Limb (tissue), 2 donors: ENCODE results near the gene BTBD19.
"Not testable (repeated sequence)": the region's sequence is repeated elsewhere in the genome, so short reads cannot be mapped to it uniquely, and the experiment has no call there.

Source experiments
- DNase-seq, 2 donors: peaks; one replicate each; pipeline ENCODE4 v3.0.0-alpha.2; 2016; ENCODE audit errors: extremely low spot score in 2 of 2

The BTBD19 gene

GRCh38 chr1:44808938-44809917 lies 905 bp downstream of the BTBD19 start:
- DNase-seq, result peak in 1 of 2 donors; percentile 45

DNA sequence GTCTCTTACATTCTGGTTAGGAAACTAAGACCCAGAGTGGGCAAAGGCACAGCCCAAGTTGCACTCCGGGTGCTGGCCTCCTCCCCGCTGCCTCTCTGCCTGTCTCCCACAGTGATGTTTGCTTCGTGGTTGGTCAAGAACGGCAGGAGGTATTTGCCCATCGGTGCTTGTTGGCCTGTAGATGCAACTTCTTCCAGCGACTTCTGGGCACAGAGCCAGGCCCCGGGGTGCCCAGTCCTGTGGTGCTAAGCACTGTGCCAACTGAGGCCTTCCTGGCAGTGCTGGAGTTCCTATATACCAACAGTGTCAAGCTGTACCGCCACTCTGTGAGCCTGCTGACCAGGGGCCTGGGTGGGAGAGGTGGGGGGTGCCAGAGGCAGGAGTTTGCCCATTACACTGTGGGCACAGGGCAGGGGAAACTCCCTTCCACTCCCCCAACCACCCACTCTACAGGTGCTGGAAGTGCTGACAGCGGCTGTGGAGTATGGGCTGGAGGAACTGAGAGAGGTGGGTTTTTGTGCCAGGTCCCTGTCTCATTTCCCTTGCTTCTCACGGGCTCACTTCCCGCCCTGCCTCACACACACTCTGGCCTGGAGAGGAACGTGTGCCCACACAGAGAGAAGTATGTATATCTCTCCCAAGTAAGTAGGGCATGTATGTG lies 1.9 kb downstream of the BTBD19 start:
- peak in 1 of 2 donors; percentile 40 for DNase-seq

- DNase-seq, result not testable (repeated sequence)
Measured at GRCh38 chr1:44810762-44811105, 2.4 kb downstream of the BTBD19 start.

- DNase-seq, result no peak
Measured at GRCh38 chr1:44811234-44811633, 2.9 kb downstream of the BTBD19 start.

GRCh38 chr1:44812822-44813543 lies 4.7 kb downstream of the BTBD19 start:
- no peak for DNase-seq

GRCh38 chr1:44815926-44816325 lies 7.6 kb downstream of the BTBD19 start:
- not testable (repeated sequence) for DNase-seq

GRCh38 chr1:44817307-44817706 lies 9.0 kb downstream of the BTBD19 start:
- no peak for DNase-seq

- no peak for DNase-seq
Measured at GRCh38 chr1:44817771-44818495, 9.6 kb downstream of the BTBD19 start.

DNA sequence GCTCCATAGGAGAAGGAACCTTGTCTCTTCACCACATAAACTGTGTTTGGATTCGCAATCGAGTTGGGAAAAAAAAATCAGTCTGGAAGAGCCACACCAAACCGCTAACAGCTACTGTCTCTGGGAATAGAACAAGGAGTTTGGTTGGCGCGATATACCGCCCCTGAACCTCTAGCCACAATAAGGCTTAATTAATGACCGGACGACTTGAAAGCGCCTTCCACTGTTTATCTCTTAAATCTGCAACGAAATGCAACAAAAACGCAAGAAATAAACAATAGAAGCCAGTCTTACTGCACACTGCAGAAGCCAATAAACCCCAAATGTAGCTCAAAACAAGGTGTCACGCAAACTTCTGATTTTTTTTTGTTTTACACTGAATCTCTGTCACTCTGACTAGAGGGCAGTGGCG lies 10.9 kb downstream of the BTBD19 start:
- no peak for DNase-seq

DNA sequence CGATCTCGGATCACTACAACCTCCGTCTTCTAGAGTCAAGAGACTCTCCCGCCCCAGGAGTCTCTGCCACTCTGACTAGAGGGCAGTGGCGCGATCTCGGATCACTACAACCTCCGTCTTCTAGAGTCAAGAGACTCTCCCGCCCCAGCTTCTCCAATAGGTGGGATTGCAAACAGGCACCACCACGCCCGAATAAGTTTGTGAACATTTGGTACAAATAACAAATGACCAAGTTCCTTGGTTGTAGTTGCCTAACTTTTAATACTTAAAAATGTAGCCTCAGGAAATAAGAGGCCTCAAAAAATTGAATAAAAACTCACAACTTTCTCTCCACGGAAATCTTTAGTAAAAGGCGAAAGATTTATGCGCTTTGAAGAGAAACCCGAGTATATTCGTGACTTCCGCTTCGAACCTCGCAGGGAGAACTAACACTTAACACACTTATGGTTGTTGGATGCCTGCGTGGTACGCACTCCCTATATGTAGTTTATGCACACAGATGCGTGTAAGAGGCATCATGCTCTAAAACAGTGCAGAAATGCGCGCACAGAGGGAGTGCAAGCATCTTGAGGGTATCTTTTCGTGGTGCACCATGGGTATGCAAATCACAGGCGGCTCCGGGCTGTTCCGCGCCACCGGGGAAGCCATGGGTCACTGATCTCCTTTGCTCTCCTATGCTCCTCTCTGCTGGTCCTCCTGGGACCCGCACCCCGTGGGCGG lies 11.4 kb downstream of the BTBD19 start:
- DNase-seq, result peak; percentile 84 to 92

GRCh38 chr1:44820328-44821239 lies 12.3 kb downstream of the BTBD19 start:
- DNase-seq, result no peak

DNA sequence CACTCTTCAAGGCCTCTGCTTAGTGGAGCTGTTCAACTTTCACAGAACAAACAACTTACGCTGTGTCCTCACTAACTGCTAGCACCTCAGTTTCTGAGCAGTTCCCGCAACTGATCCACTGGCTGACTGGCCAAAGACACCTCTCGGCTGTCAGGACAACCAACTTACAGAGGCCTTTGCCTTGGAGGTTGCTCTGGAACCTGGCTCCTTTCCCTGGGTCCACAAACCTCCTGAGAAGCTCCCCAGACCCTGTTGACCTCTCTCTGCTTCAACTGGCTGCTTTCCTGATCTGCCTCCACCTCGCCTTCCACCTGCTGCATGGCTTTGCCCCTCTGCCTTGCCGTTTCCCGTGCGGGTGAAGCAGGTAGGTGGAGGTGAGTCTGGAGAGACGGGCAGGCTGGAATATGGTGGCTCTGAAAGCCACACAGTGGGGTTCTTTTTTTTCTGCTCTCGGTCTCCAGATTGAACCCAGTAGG lies 13.0 kb downstream of the BTBD19 start:
- no peak for DNase-seq

DNA sequence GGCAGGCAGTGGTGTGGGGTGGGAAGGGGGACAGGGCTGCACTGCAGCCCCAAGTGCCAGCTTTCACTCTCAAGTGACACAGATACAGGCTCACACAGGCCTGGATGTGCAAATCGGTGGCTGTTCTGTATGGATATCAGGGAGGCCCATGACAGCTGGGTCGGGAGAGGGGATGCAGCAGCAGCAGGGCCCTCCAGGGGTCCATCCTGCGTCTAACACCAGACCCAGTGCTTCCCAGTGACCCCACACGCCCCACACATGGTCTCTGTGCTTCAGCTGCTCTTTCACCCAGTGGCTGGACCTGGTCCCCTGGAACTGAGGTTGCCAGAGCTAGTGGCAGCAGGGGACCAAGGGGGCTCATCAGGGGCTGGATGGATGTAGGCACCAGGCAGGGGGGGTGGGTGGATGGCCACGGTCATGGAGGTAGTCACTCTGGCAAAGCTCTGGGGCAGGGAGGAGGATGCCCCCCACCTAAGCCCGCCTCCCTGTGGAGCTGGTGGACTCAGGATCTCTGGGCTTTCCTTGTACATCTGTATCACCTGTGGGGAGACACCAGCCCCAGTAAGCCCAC lies 13.9 kb downstream of the BTBD19 start:
- DNase-seq, result no peak

DNA sequence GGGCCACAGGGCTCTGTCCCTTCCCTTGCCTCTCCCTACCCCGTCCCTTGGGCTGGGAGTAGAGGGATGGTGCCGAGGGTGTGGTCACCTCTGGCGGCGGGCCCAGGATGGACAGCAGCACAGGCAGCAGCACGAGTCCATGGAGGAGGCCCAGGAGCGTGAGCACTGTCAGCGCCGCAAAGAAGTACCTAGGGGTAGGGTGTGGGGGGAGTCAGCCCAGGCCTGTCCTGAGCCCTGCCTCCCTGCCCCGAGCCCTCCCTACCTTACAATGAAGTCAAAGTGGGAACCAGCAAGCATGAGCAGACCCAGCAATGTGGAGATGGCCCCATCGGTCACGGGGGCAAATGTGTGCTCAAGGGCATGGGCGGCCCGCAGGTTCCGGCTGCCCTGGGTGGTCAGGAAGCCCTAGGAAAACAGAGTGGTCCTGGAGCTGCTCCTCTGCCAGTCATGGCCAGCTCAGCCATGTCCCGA lies 14.7 kb downstream of the BTBD19 start:
- no peak for DNase-seq

DNA sequence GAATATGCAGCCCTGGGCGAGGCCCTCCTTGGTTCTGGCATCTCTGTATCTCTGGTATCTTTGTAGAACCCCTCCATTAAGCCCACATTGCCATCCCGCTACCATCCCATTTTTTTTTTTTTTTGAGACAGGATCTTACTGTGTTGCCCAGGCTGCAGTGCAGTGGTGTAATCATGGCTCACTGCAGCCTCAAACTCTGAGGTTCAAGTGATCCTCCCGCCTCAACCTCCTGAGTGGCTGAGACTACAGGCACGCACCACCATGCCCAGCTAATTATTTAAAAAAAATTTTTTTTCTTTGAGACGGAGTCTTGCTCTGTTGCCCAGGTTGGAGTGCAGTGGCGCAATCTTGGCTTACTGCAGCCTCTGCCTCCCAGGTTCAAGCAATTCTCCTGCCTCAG lies 16.1 kb downstream of the BTBD19 start:
- not testable (repeated sequence) for DNase-seq

GRCh38 chr1:44826375-44827196 lies 18.3 kb downstream of the BTBD19 start:
- DNase-seq, result no peak

- DNase-seq, result no peak
Measured at GRCh38 chr1:44827197-44828002, 19.1 kb downstream of the BTBD19 start.
